Keratinocyte (primary cell): ENCODE measurements around the gene KCNK10. TPM values are rescaled to one million over a fixed set of nuclear protein-coding genes. Genes with fewer than 3 reads are reported as not detected.

Source experiments
- DNase-seq: peaks from one replicate; pipeline ENCODE4 v3.0.0-alpha.2; 2011; ENCODE audit warnings: low read depth, missing footprints, low spot score
- FAIRE-seq: peaks from 2 replicates; lab custom pipeline; 2011; peaks lifted over from hg19 to GRCh38; lab: Jason Lieb, UNC
- H2AFZ ChIP-seq: 2 replicates; pipeline ENCODE4 v1.6.0; 2012; ENCODE audit warnings: low read length, control low read depth, inconsistent platforms; ENCODE audit not compliant: control insufficient read depth
- H3K27ac ChIP-seq: 2 replicates; pipeline ENCODE4 v1.5.1; 2011; ENCODE audit warnings: low read length; ENCODE audit not compliant: control insufficient read depth, insufficient read depth
- H3K27me3 ChIP-seq: 3 replicates; pipeline ENCODE4 v1.6.0; 2011; ENCODE audit warnings: low read length; ENCODE audit not compliant: control insufficient read depth, insufficient read depth; ENCODE audit errors: extremely low read depth
- H3K36me3 ChIP-seq, 2 experiments: 2 replicates in 1 of 2; 3 replicates in 1 of 2; pipeline ENCODE4 v1.5.1; 2011; ENCODE audit warnings: low read length in 2 of 2, mild to moderate bottlenecking in 1 of 2; ENCODE audit not compliant: control insufficient read depth in 2 of 2, insufficient read depth in 2 of 2; ENCODE audit errors: extremely low read depth in 1 of 2
- H3K4me1 ChIP-seq: 3 replicates; pipeline ENCODE4 v1.5.1; 2011; ENCODE audit warnings: low read length; ENCODE audit not compliant: control insufficient read depth, insufficient read depth; ENCODE audit errors: extremely low read depth
- H3K4me2 ChIP-seq: 3 replicates; pipeline ENCODE4 v1.6.0; 2011; ENCODE audit warnings: low read depth, low read length; ENCODE audit not compliant: control insufficient read depth, insufficient read depth; ENCODE audit errors: extremely low read depth
- H3K4me3 ChIP-seq, 3 experiments: fragments of 200-600 bp in 1 of 3; sonication (generic) in 1 of 3; 2 replicates in 2 of 3; 3 replicates in 1 of 3; pipeline ENCODE4 v1.5.1; 2011 to 2016; ENCODE audit warnings: low read length in 3 of 3, mild to moderate bottlenecking in 3 of 3, control low read depth in 2 of 3, inconsistent platforms in 1 of 3, low read depth in 1 of 3, mixed read lengths in 1 of 3, mixed run types in 1 of 3, moderate library complexity in 1 of 3; ENCODE audit not compliant: control insufficient read depth in 2 of 3, insufficient read depth in 2 of 3; ENCODE audit errors: extremely low read depth in 1 of 3
- H3K79me2 ChIP-seq: 2 replicates; pipeline ENCODE4 v1.6.0; 2012; ENCODE audit warnings: low read length; ENCODE audit not compliant: control insufficient read depth, insufficient read depth
- H3K9ac ChIP-seq: 3 replicates; pipeline ENCODE4 v1.6.0; 2011; ENCODE audit warnings: low read length; ENCODE audit not compliant: control insufficient read depth, insufficient read depth; ENCODE audit errors: extremely low read depth
- H3K9me1 ChIP-seq: 3 replicates; pipeline ENCODE4 v1.6.0; 2011; ENCODE audit warnings: low read length; ENCODE audit not compliant: control insufficient read depth, insufficient read depth; ENCODE audit errors: extremely low read depth
- H3K9me3 ChIP-seq: 2 replicates; pipeline ENCODE4 v1.5.1; 2012; ENCODE audit warnings: low read depth, low read length; ENCODE audit not compliant: control insufficient read depth
- H4K20me1 ChIP-seq: 3 replicates; pipeline ENCODE4 v1.6.0; 2011; ENCODE audit warnings: low read length; ENCODE audit not compliant: control insufficient read depth, insufficient read depth; ENCODE audit errors: extremely low read depth
- CTCF ChIP-seq, 3 experiments: IDR thresholded peaks in 1 of 3; conservative IDR thresholded peaks in 1 of 3; optimal IDR thresholded peaks in 1 of 3; 2 replicates in 2 of 3; 3 replicates in 1 of 3; pipeline versions ENCODE3 to v1.5.1; 2011; ENCODE audit warnings: low read length in 3 of 3, mild to moderate bottlenecking in 3 of 3, moderate library complexity in 2 of 3, control low read depth in 1 of 3, inconsistent platforms in 1 of 3; ENCODE audit not compliant: insufficient read depth in 2 of 3; ENCODE audit errors: extremely low read depth in 1 of 3
- EZH2 ChIP-seq: IDR thresholded peaks from one replicate; pipeline ENCODE4 v1.6.1; 2012; ENCODE audit warnings: inconsistent platforms, mild to moderate bottlenecking, low read length, moderate library complexity
- dilution Hi-C: fragments of 300-500 bp; cut with MboI; formaldehyde crosslinking; loops from one replicate; pipeline ENCODE4 v1.7.0; 2020; ENCODE audit warnings: low sequenced_read_pairs; ENCODE audit not compliant: extremely low pct_ligation_motif_present
- polyA plus RNA-seq, 5 experiments: library from polyadenylated mRNA; depleted of rRNA in 3 of 5; stranded (reverse) in 3 of 5; stranded (forward) in 1 of 5; unstranded in 1 of 5; fragments of >200 nt; gene quantifications; 1 replicate in 1 of 5; 2 replicates in 3 of 5; 3 replicates in 1 of 5; pipeline versions ENCODE4 v1.2.1 to v1.2.3, GENCODE V29; 2011 to 2012; ENCODE audit warnings: missing spikeins in 2 of 5, low read depth in 1 of 5, low replicate concordance in 1 of 5

Gene KCNK10
- polyA plus RNA-seq, 1 donor (not counting 4 experiments of a cell fraction or from before 2014, with no cell fraction given), result 0.79 TPM

GRCh38 chr14:88271205-88271604 lies 51.9 kb downstream of the KCNK10 start:
- Histone ChIP-seq H3K27me3 (no peaks in the 10 kb centered on the region), H3K27ac (no peak overlapping the region), H4K20me1 (no peaks in the 10 kb centered on the region), H2AFZ (no peak overlapping the region), H3K4me3 (no peak overlapping the region), H3K4me1 (peaks cover 16% of the 10 kb centered on the region), H3K9me3 (no peaks in the 10 kb centered on the region), H3K9me1 (no peaks in the 10 kb centered on the region), H3K9ac (no peak overlapping the region), H3K36me3 (no peaks in the 10 kb centered on the region), H3K4me2 (no peak overlapping the region), H3K79me2 (no peaks in the 10 kb centered on the region)
- dilution Hi-C loops, result no loop called here
- DNase-seq (no peak), FAIRE-seq (no peak)
- TF ChIP-seq EZH2, result no peak
- no peak for TF ChIP-seq CTCF (optimal IDR thresholded peaks at IDR 0.05 in 1 of 3, IDR thresholded peaks at IDR 0.05 in 1 of 3, conservative IDR thresholded peaks at IDR 0.05 in 1 of 3; ENCODE audit: extremely low read depth in 1 of 3, insufficient read depth in 2 of 3, low read length in 3 of 3)

GRCh38 chr14:88270776-88271175 lies 52.3 kb downstream of the KCNK10 start:
- H3K9me1 ChIP-seq, result no peaks in the 10 kb centered on the region
- peaks cover 16% of the 10 kb centered on the region for H3K4me1 ChIP-seq
- H3K9me3 ChIP-seq, result no peaks in the 10 kb centered on the region
- no peak overlapping the region for H3K4me2 ChIP-seq
- H3K79me2 ChIP-seq, result no peaks in the 10 kb centered on the region
- H2AFZ ChIP-seq, result no peak overlapping the region
- no peak for FAIRE-seq
- H3K27ac ChIP-seq, result no peak overlapping the region
- no peaks in the 10 kb centered on the region for H3K36me3 ChIP-seq
- no peak overlapping the region for H3K4me3 ChIP-seq
- dilution Hi-C loops, result no loop called here
- DNase-seq, result no peak
- H3K27me3 ChIP-seq, result no peaks in the 10 kb centered on the region
- H3K9ac ChIP-seq, result no peak overlapping the region
- TF ChIP-seq EZH2 (no peak), CTCF (optimal IDR thresholded peaks at IDR 0.05 in 1 of 3, IDR thresholded peaks at IDR 0.05 in 1 of 3, conservative IDR thresholded peaks at IDR 0.05 in 1 of 3; ENCODE audit: extremely low read depth in 1 of 3, insufficient read depth in 2 of 3, low read length in 3 of 3) (no peak)
- no peaks in the 10 kb centered on the region for H4K20me1 ChIP-seq
